ENCODE results near the gene CASP3. TPM values are rescaled to one million over a fixed set of nuclear protein-coding genes. Genes with fewer than 3 reads are reported as not detected.
"Not testable (repeated sequence)": the region's sequence is repeated elsewhere in the genome, so short reads cannot be mapped to it uniquely, and the experiment has no call there.

CASP3 gene
- total RNA-seq, 1 donor from 2014 or later: 54.8 TPM

DNA sequence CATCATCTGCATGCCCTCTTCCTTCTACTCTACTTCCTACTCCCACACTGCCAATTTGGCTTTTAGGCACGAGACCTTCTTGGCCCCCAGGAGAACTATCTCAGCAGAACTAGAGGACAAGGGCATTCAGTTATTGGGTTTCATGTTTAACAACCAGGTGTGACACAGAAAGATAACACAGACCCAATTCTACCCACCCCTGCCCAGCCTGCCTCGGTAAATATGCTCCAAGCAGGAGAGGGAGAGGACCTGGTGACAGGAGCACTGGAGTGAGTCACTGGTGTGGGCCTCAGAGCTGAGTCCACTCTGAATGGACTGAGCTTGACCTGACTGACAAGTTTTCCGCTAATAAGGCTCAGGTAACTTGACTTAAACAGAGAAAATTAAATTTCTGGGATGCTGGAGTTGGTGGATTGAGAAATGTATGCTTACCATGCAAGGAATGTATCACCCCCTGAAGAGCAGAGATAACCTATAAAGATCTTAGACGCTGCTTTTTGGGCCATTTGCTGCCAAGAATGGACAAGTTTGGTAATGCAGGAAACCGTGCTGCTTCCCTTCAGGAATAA lies 52.5 kb downstream of the CASP3 start:
- DNase-seq (ENCODE audit: low read depth): no peak

DNA sequence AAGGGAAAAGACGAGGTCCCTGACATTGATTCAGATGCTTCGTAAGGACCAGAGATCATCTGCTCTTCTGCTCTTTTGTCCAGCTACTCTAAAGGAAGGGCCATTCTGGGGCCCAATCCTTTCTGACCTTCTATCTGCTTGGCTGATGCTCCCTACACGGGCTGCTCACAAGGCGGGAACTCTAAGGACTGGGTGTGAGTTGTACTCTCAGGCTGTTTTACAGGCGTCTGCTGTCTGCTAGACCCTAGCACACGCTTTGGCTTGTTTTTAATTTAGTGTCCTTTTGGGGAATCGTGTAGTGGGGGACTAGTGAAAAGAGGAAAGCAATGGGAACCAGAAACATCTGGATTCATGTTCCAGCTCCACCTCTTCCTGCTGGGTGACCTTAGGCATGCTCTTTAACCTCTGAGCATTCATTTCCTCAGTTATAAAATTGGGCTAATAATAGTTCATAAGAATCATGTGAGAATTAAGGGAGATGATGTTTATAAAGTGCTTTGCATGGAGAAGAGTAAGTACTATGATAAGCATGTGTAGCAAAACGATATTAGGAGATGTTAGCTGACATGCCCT lies 53.1 kb downstream of the CASP3 start:
- DNase-seq (ENCODE audit: low read depth): no peak

DNA sequence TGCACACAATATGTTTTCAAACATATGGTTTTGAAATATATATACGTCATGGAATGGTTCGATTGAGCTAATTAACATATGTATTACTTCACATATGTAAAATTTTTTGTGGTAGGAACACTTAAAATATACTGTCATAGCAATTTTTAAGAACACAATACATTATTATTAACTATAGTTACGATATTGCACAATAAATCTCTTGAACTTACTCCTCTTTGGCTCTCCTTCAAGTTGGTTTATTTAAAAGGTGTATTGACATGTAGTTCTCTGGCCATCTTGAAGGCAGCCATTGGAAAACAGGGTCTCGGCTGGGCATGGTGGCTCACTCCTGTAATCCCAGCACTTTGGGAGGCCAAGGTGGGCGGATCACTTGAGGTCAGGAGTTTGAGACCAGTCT lies 53.8 kb downstream of the CASP3 start:
- DNase-seq (ENCODE audit: low read depth): no peak

DNA sequence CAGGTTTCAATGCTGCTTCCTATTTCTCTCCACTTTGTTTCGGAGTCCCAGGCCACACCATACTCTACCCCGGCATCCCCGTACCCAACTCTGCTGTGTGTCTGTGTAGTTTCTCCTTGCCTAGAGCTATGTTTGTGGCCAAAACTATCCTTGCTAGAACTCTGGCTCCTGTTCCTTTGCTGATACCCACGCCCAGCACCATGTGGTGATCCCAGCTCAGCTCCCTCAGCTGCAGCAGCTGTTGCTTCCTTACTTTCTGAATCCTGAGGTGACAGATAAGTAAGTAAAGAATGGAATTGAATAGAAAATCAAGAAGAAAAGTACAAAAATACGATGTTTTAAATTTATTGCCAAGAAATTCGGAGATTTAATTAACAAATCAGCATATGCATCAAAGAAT lies 55.8 kb downstream of the CASP3 start:
- DNase-seq (ENCODE audit: low read depth): no peak

DNA sequence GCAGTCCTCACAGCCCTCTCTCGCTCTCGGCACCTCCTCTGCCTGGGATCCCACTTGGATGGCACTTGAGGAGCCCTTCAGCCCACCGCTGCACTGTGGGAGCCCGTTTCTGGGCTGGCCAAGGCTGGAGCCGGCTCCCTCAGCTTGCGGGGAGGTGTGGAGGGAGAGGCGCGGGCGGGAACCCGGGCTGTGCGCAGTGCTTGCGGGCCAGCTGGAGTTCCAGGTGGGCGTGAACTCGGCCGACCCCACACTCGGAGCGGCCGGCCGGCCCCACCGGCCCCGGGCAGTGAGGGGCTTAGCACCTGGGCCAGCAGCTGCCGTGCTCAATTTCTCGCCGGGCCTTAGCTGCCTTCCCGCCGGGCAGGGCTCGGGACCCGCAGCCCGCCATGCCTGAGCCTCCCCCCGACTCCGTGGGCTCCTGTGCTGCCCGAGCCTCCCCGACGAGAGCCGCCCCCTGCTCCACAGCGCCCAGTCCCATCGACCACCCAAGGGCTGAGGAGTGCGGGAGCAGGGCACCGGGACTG lies 57.4 kb downstream of the CASP3 start:
- not testable (repeated sequence) for DNase-seq (ENCODE audit: low read depth)

DNA sequence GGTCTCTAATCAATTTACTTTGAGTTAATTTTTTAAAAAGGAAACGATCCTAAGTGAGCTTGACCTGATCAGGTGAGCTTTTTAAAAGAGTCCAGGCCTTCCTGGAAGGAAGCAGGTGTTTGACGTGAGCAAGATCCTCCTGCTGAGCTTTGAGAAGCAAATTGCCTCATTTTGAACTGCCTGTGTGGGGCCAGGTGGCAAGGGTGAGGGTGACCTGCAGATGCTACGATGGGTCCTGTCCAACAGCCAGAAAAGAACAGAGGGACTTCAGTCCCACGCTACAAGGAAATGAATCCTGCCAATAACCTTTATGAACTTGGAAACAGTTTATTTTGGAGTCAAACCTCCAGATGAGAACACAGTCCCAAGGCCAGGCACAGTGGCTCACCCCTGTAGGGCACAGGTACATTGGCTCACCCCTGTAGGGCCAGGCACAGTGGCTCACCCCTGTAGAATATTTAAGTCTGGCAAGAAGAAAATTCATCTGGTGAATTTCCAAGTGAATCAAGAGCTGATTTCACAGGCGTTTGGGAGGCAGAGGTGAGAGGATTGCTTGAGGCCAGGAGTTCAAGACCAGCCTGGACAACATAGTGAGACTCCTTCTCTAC lies 58.1 kb downstream of the CASP3 start:
- DNase-seq (ENCODE audit: low read depth): no peak

DNA sequence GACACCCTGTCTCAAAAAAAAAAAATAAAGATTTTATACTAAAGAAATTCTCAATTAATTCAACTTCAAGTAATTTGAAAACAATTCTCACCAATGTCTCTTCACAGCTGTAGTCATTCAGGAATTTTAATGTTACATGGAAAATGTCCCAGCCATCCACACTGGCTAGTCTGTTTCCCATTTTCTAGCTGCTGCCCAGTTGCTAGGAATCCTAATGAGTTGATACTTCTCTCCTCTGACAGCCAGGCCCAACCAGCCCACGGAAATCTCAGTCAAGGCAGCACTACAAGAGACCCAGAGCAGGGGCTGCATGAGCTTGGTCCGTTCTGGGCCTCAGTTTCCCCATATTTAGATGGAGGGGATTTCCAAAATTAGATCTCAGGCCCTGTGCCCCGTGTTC lies 59.1 kb downstream of the CASP3 start:
- no peak for DNase-seq (ENCODE audit: low read depth)

DNA sequence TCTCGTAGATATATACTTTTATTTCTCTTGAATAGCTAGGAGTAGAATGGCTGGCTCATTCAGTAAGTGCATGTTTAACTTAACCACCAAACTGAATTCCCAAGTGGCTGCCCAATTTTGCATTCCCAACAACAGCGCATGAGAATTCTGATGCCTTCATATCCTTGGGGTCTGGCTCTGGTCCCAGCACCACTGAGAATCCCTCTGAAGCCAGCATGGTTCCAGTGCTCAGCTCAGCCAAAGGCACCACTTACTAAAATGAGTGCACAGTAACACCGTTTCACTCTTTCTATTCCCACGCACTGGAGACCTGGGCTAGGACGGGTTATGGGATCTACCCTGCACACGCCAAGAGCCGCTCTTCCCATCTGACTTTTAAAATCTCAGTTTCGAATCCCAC lies 60.4 kb downstream of the CASP3 start:
- no peak for DNase-seq (ENCODE audit: low read depth)

DNA sequence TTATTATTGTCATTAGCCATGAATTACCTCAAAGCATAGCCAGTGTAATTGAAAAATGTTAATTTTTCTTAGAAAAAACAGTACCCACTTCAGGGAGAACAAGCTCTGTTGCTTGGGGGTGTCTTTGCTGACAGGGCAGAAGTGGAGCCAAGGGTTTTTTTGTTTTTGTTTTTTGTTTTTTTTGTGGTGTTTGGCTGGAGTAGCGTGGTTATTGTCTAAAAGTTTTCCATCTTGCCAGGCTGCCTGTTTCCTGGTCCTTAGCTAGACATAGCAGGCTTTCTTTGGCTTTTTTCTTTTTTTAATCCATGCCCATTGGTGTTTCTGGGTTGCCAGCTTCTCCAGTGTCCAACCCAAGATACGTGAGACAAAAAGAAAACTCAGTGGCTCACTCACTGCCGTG lies 61.5 kb downstream of the CASP3 start:
- no peak for DNase-seq (ENCODE audit: low read depth)

DNA sequence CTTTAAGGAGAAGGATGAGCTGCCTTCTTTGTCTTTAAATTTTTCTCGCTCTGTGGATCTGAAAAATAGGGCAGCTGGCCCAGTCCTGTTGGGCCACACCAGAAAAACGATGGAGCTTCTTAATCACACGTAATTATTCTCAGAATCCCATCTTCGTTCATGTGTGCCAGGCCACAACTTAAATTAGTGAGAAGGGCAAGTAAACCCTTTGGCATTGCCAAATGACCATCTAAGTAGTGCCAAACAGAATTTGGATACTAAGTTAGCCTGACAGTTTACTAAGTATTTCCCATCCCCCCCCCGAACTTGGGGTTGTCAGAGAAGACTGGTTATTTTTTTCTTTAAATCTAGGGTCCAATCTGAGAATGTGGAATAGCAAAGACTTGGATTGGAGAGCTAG lies 62.0 kb downstream of the CASP3 start:
- no peak for DNase-seq (ENCODE audit: low read depth)

DNA sequence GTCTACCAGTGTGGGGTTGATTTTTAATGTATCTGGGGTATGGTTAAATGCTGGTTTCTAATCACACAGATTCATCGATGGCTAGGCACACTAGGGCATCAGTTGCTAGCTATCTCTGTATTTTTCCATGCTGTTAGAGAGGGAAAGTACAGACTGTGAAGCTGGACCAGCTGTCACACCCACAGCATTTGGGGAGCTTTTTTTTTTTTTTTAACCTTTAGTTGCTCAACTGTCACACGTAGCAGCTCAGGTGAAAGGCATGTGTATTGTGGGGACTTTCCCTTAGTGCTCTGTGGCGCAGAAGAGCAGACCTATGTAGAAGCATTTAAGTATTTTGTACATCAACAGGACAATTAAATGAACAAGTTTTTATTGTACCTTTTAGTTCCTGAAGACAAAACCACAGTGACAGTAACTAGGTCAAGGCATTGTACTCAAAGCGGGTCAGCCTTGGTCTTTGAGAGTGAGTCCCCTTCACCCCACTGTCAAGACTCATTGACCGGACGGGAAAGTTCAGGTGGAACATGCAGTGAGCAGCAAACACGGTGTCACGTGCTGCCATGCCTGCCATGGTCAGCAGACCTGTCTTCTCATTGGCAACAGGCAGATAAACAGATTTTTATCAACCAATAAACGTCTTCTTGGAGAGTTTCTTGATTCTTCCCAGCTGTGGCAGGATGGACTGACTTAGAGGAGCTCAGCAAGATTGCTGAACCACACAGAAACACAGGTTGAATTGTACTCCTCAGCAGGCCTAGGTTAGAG lies 65.3 kb downstream of the CASP3 start:
- no peak for DNase-seq (ENCODE audit: low read depth)

Other genes with a start within 250 kb of the CASP3 start
- 21.2 and 33.3 TPM in 2 replicates for gene IRF2, start 174.9 kb downstream of the CASP3 start, total RNA-seq
- gene PRIMPOL, start 291 bp upstream of the CASP3 start, total RNA-seq: 12.2 and 13.0 TPM in 2 replicates
- 2.9 and 17.5 TPM in 2 replicates for gene CENPU, start 84.6 kb upstream of the CASP3 start, total RNA-seq
- 151 and 221 TPM in 2 replicates for gene ACSL1, start 176.5 kb upstream of the CASP3 start, total RNA-seq